ENCODE data around the gene BHMT2. TPM values are rescaled to one million over a fixed set of nuclear protein-coding genes. Genes with fewer than 3 reads are reported as not detected.
A peak's percentile ranks its signal among the peaks of the same experiment; 100 is the strongest.

Gene BHMT2
- total and polyA plus RNA-seq, 2 experiments from 2014 or later = 1.7 to 1.9 TPM

- TF ChIP-seq CTCF (conservative IDR thresholded peaks at IDR 0.05; ENCODE audit: low read depth in 2 of 2) (no peak), EZH2 (IDR thresholded peaks at IDR 0.05; ENCODE audit: low read depth, unreplicated experiment) (no peak), JUNB (IDR thresholded peaks at IDR 0.05; ENCODE audit: unreplicated experiment) (no peak)
Observed at GRCh38 chr5:79080804-79081203, 11.2 kb downstream of the BHMT2 start (continued).

- H3K4me1 Mint-ChIP-seq = peaks cover 5% of the 10 kb centered on the region; the same call in 1 of the 3 replicates
- Histone ChIP-seq H2AFZ (peak overlapping the region; percentile 56; the same call in 1 of the 2 replicates), H3K27me3 (ENCODE audit: insufficient read depth) (no peaks in the 10 kb centered on the region), H3K27ac (ENCODE audit: low read depth) (no peak overlapping the region), H3K4me1 (ENCODE audit: insufficient read depth) (no peaks in the 10 kb centered on the region), H4K20me1 (replicated peaks; ENCODE audit: insufficient read depth) (no peaks in the 10 kb centered on the region), H3K9me2 (ENCODE audit: insufficient read depth) (no peaks in the 10 kb centered on the region), H3K36me3 (ENCODE audit: insufficient read depth) (no peaks in the 10 kb centered on the region), H3K4me3 (no peak overlapping the region), H3K4me2 (no peak overlapping the region), H3F3A (replicated peaks; ENCODE audit: low read depth) (no peaks in the 10 kb centered on the region), H3K79me2 (replicated peaks; ENCODE audit: insufficient read depth) (no peaks in the 10 kb centered on the region)
- no peaks in the 10 kb centered on the region for H3K9me3 Mint-ChIP-seq
- TF ChIP-seq NANOG (IDR thresholded peaks at IDR 0.05; ENCODE audit: borderline replicate concordance) = no peak
- TF ChIP-seq EZH2phosphoT487 (IDR thresholded peaks at IDR 0.05; ENCODE audit: unreplicated experiment) = no peak
- no peak for TF ChIP-seq ZNF462 (CRISPR knock-in tag; IDR thresholded peaks at IDR 0.05)
- TF ChIP-seq ZNF114 (CRISPR knock-in tag; IDR thresholded peaks at IDR 0.05) = no peak
- TF ChIP-seq CTCF (conservative IDR thresholded peaks at IDR 0.05; ENCODE audit: low read depth in 2 of 2) = no peak
- TF ChIP-seq STAT1 (IDR thresholded peaks at IDR 0.05; ENCODE audit: unreplicated experiment) = no peak
- no peak for TF ChIP-seq EZH2 (IDR thresholded peaks at IDR 0.05; ENCODE audit: low read depth, unreplicated experiment)
- TF ChIP-seq CREB1 (CRISPR knock-in tag; IDR thresholded peaks at IDR 0.05; ENCODE audit: low read depth) = no peak
- TF ChIP-seq JUNB (IDR thresholded peaks at IDR 0.05; ENCODE audit: unreplicated experiment) = no peak
- no peak overlapping the region for H3K4me3 Mint-ChIP-seq
- no peaks in the 10 kb centered on the region for H3K36me3 Mint-ChIP-seq (ENCODE audit: low read depth)
- DNase-seq (ENCODE audit: low spot score) = no peak
- no peak for ATAC-seq
- H3K27ac Mint-ChIP-seq = no peak overlapping the region
- H3K27me3 Mint-ChIP-seq (ENCODE audit: insufficient read depth, low read depth, poor library complexity) = no peaks in the 10 kb centered on the region
Observed at GRCh38 chr5:79081779-79082178, 12.2 kb downstream of the BHMT2 start.
